ENCODE measurements around the gene MEI1. TPM values are rescaled to one million over a fixed set of nuclear protein-coding genes. Genes with fewer than 3 reads are reported as not detected.

MEI1 gene
- total RNA-seq, 1 experiment from 2014 or later = 0.24 TPM

DNA sequence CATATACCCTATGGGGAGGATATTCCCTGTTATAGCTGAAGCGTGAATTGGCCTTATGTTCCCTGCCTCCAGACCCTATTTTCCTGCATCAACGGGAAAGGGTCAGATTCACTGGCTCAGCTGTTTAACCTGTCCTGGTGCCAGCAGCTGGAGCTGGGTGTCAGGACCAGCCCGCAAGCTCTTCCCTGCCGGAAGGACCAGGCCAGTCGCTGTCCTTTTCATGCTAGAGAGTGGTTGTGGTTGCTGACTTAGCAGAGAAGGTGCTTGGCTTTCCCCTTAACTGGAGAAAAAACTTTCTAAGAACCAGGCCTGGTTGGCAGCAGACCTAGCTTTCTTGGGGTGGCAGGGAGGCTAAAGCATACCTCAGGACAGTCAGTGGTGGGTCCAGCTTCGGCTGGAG, 128.4 kb downstream of the MEI1 start:
- Histone ChIP-seq H3K4me3 (ENCODE audit: low read depth, low read length, poor library complexity, severe bottlenecking) (no peak overlapping the region), H3K9me3 (ENCODE audit: low read depth, low read length, poor library complexity, severe bottlenecking) (peaks cover 8% of the 10 kb centered on the region), H3K27me3 (replicated peaks; ENCODE audit: insufficient read depth, low read depth, low read length, poor library complexity) (no peaks in the 10 kb centered on the region), H3K27ac (ENCODE audit: low read depth, low read length, poor library complexity, severe bottlenecking) (peak overlapping the region; percentile 58), H3K36me3 (ENCODE audit: insufficient read depth, low read length, poor library complexity, severe bottlenecking) (peaks cover 18% of the 10 kb centered on the region), H3K4me1 (ENCODE audit: insufficient read depth, low read length, poor library complexity, severe bottlenecking) (peaks cover 6% of the 10 kb centered on the region)
- no TSS peak for BruUV-seq (replicated peaks)
- ChIA-PET CTCF (interaction anchor here (0.5 kb wide), 1 partner anchor 29 kb away, joined by 3 read pairs; no protein-coding TSS in a partner anchor), POLR2A (ENCODE audit: low non-redundant PET) (no interaction called here)
- no peak for DNase-seq (ENCODE audit: low spot score)
- intact Hi-C loops (cut with micrococcal nuclease; ENCODE audit: unreplicated experiment) = no loop called here
- no peak for TF ChIP-seq EZH2 (IDR thresholded peaks at IDR 0.05; ENCODE audit: borderline replicate concordance, low read depth, low read length, poor library complexity, severe bottlenecking)
- TF ChIP-seq, protein P1, sequence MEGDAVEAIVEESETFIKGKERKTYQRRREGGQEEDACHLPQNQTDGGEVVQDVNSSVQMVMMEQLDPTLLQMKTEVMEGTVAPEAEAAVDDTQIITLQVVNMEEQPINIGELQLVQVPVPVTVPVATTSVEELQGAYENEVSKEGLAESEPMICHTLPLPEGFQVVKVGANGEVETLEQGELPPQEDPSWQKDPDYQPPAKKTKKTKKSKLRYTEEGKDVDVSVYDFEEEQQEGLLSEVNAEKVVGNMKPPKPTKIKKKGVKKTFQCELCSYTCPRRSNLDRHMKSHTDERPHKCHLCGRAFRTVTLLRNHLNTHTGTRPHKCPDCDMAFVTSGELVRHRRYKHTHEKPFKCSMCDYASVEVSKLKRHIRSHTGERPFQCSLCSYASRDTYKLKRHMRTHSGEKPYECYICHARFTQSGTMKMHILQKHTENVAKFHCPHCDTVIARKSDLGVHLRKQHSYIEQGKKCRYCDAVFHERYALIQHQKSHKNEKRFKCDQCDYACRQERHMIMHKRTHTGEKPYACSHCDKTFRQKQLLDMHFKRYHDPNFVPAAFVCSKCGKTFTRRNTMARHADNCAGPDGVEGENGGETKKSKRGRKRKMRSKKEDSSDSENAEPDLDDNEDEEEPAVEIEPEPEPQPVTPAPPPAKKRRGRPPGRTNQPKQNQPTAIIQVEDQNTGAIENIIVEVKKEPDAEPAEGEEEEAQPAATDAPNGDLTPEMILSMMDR (conservative IDR thresholded peaks at IDR 0.05; ENCODE audit: low read depth, low read length) = no peak

GRCh38 chr22:41828516-41828915, 129.2 kb downstream of the MEI1 start:
- intact Hi-C loops (cut with micrococcal nuclease; ENCODE audit: unreplicated experiment) = no loop called here
- H3K4me1 ChIP-seq (ENCODE audit: insufficient read depth, low read length, poor library complexity, severe bottlenecking) = peaks cover 6% of the 10 kb centered on the region
- peaks cover 8% of the 10 kb centered on the region for H3K9me3 ChIP-seq (ENCODE audit: low read depth, low read length, poor library complexity, severe bottlenecking)
- H3K27ac ChIP-seq (ENCODE audit: low read depth, low read length, poor library complexity, severe bottlenecking) = peak overlapping the region; percentile 58
- POLR2A ChIA-PET (ENCODE audit: low non-redundant PET) = no interaction called here
- H3K4me3 ChIP-seq (ENCODE audit: low read depth, low read length, poor library complexity, severe bottlenecking) = no peak overlapping the region
- H3K36me3 ChIP-seq (ENCODE audit: insufficient read depth, low read length, poor library complexity, severe bottlenecking) = peaks cover 14% of the 10 kb centered on the region
- BruUV-seq (replicated peaks) = no TSS peak
- no peaks in the 10 kb centered on the region for H3K27me3 ChIP-seq (replicated peaks; ENCODE audit: insufficient read depth, low read depth, low read length, poor library complexity)
- CTCF ChIA-PET = no interaction called here
- TF ChIP-seq, protein P1 (conservative IDR thresholded peaks at IDR 0.05; ENCODE audit: low read depth, low read length) = no peak
- no peak for TF ChIP-seq EZH2 (IDR thresholded peaks at IDR 0.05; ENCODE audit: borderline replicate concordance, low read depth, low read length, poor library complexity, severe bottlenecking)
- no peak for DNase-seq (ENCODE audit: low spot score)

GRCh38 chr22:41830174-41830573, 130.9 kb downstream of the MEI1 start:
- Histone ChIP-seq H3K27ac (ENCODE audit: low read depth, low read length, poor library complexity, severe bottlenecking) (peak overlapping the region; percentile 11), H3K27me3 (replicated peaks; ENCODE audit: insufficient read depth, low read depth, low read length, poor library complexity) (no peaks in the 10 kb centered on the region), H3K9me3 (ENCODE audit: low read depth, low read length, poor library complexity, severe bottlenecking) (peaks cover 8% of the 10 kb centered on the region), H3K4me1 (ENCODE audit: insufficient read depth, low read length, poor library complexity, severe bottlenecking) (peaks cover 6% of the 10 kb centered on the region), H3K4me3 (ENCODE audit: low read depth, low read length, poor library complexity, severe bottlenecking) (no peak overlapping the region), H3K36me3 (ENCODE audit: insufficient read depth, low read length, poor library complexity, severe bottlenecking) (peaks cover 20% of the 10 kb centered on the region)
- no peak for DNase-seq (ENCODE audit: low spot score)
- BruUV-seq (replicated peaks) = no TSS peak
- ChIA-PET CTCF (no interaction called here), POLR2A (ENCODE audit: low non-redundant PET) (no interaction called here)
- intact Hi-C loops (cut with micrococcal nuclease; ENCODE audit: unreplicated experiment) = no loop called here
- TF ChIP-seq, protein P1 (conservative IDR thresholded peaks at IDR 0.05; ENCODE audit: low read depth, low read length) = no peak
- TF ChIP-seq EZH2 (IDR thresholded peaks at IDR 0.05; ENCODE audit: borderline replicate concordance, low read depth, low read length, poor library complexity, severe bottlenecking) = no peak

Data from A673 (cell line).